Measurements from ENCODE around the gene PAFAH1B1. TPM values are rescaled to one million over a fixed set of nuclear protein-coding genes. Genes with fewer than 3 reads are reported as not detected.
"Not testable (repeated sequence)": the region's sequence is repeated elsewhere in the genome, so short reads cannot be mapped to it uniquely, and the experiment has no call there.

Gene PAFAH1B1
- total and polyA plus RNA-seq, 10 of the 15 experiments (the other 5 are each of a cell fraction or from before 2014, with no cell fraction given): 28.9 to 107 (median 49.1) TPM

GRCh38 chr17:2621241-2621640 lies 27.8 kb downstream of the PAFAH1B1 start:
- WGBS (ENCODE audit: insufficient coverage, insufficient replicate concordance, low lambda C conversion rate, missing lambda C conversion rate): 96% methylated on average over 3 of the region's 3 CpGs
- Histone ChIP-seq H3K36me3 (ENCODE audit: control insufficient read depth in 2 of 2, insufficient read depth in 2 of 2, low read length in 1 of 2) (peaks cover 7 to 10% of the 10 kb centered on the region in 2 experiments), H4K20me1 (ENCODE audit: control insufficient read depth, insufficient read depth) (no peaks in the 10 kb centered on the region; the same call in 1 of the 2 replicates), H3K27ac (ENCODE audit: control insufficient read depth, insufficient read depth) (no peak overlapping the region), H3K9ac (ENCODE audit: control insufficient read depth, insufficient read depth, low read length) (no peak overlapping the region), H3K4me1 (ENCODE audit: control insufficient read depth, insufficient read depth, low read length) (peaks cover 5% of the 10 kb centered on the region; the same call in 1 of the 2 replicates), H3K79me2 (ENCODE audit: control insufficient read depth, insufficient read depth, low read length) (peaks cover 84% of the 10 kb centered on the region), H3K9me3 (replicated peaks; ENCODE audit: control insufficient read depth, insufficient read depth, low read length) (peaks cover 2% of the 10 kb centered on the region), H2AFZ (ENCODE audit: control insufficient read depth, low read depth, low read length) (no peak overlapping the region), H3K4me3 (no peak overlapping the region), H3K4me2 (ENCODE audit: control insufficient read depth, insufficient read depth) (no peak overlapping the region), H3K27me3 (replicated peaks in 1 of 2; ENCODE audit: control insufficient read depth in 2 of 2, insufficient read depth in 2 of 2, low read length in 1 of 2) (no peaks in the 10 kb centered on the region)
- RAD21 ChIA-PET (ENCODE audit: unreplicated experiment): interaction anchor here (0.6 kb wide), 1 partner anchor 216 kb away, joined by 3 read pairs; no protein-coding TSS in a partner anchor
- in situ Hi-C loops (cut with MboI) (no loop called here), intact Hi-C loops (cut with micrococcal nuclease; ENCODE audit: unreplicated experiment) (no loop called here)
- BruUV-seq (replicated peaks): no TSS peak
- CTCF ChIA-PET: interaction anchor here (1.4 kb wide), 1 partner anchor 53 kb away, joined by 3 read pairs; no protein-coding TSS in a partner anchor
- DNase-seq (ENCODE audit: low read depth, low spot score) (no peak), ATAC-seq (no peak), FAIRE-seq (no peak)
- SMC1A ChIA-PET (ENCODE audit: uncharacterized antibody, unreplicated experiment): interaction anchor here (1.2 to 2.5 kb wide), 3 partner anchors 13 to 23 kb away, joined by 3 to 8 read pairs (median 5); no protein-coding TSS in a partner anchor
- TF ChIP-seq USF2 (IDR thresholded peaks at IDR 0.05; ENCODE audit: borderline replicate concordance, low read depth, low read length) (no peak), NFYB (IDR thresholded peaks at IDR 0.05; ENCODE audit: insufficient read depth, low read depth, low read length) (no peak), KAT2A (conservative IDR thresholded peaks at IDR 0.05; ENCODE audit: control insufficient read depth, low read depth, low read length) (no peak), TCF12 (IDR thresholded peaks at IDR 0.05; ENCODE audit: low read depth, low read length) (no peak), SMC3 (IDR thresholded peaks at IDR 0.05; ENCODE audit: borderline replicate concordance, low read length) (no peak)
- POLR2A ChIA-PET: interaction anchor here (0.6 to 0.7 kb wide), 2 partner anchors 96 to 111 kb away, joined by 7 read pairs; no protein-coding TSS in a partner anchor

- intact Hi-C loops (cut with micrococcal nuclease; ENCODE audit: unreplicated experiment); H3K9ac ChIP-seq (ENCODE audit: control insufficient read depth, insufficient read depth, low read length); H3K27ac ChIP-seq (ENCODE audit: control insufficient read depth, insufficient read depth); H3K4me2 ChIP-seq (ENCODE audit: control insufficient read depth, insufficient read depth); H2AFZ ChIP-seq (ENCODE audit: control insufficient read depth, low read depth, low read length); DNase-seq (ENCODE audit: low read depth, low spot score); H3K27me3 ChIP-seq (replicated peaks in 1 of 2; ENCODE audit: control insufficient read depth in 2 of 2, insufficient read depth in 2 of 2, low read length in 1 of 2); FAIRE-seq; ATAC-seq; in situ Hi-C loops (cut with MboI); H3K9me3 ChIP-seq (replicated peaks; ENCODE audit: control insufficient read depth, insufficient read depth, low read length); RAD21 ChIA-PET (ENCODE audit: unreplicated experiment); H3K4me1 ChIP-seq (ENCODE audit: control insufficient read depth, insufficient read depth, low read length); CTCF ChIA-PET; H3K4me3 ChIP-seq; H4K20me1 ChIP-seq (ENCODE audit: control insufficient read depth, insufficient read depth): not testable (repeated sequence)
- WGBS (ENCODE audit: insufficient coverage, insufficient replicate concordance, low lambda C conversion rate, missing lambda C conversion rate): 75% methylated on average over 4 of the region's 4 CpGs
- BruUV-seq (replicated peaks): TSS peak; percentile 46
- SMC1A ChIA-PET (ENCODE audit: uncharacterized antibody, unreplicated experiment): interaction anchor here (0.9 kb wide), 1 partner anchor 10 kb away, joined by 4 read pairs; no protein-coding TSS in a partner anchor
- Histone ChIP-seq H3K79me2 (ENCODE audit: control insufficient read depth, insufficient read depth, low read length) (peaks cover 86% of the 10 kb centered on the region), H3K36me3 (ENCODE audit: control insufficient read depth in 2 of 2, insufficient read depth in 2 of 2, low read length in 1 of 2) (peaks cover 7 to 10% of the 10 kb centered on the region in 2 experiments)
- POLR2A ChIA-PET: interaction anchor here (0.7 to 0.9 kb wide), 2 partner anchors 10 to 96 kb away, joined by 4 to 7 read pairs; no protein-coding TSS in a partner anchor
These were observed 28.5 kb downstream of the PAFAH1B1 start for GRCh38 chr17:2621951-2622405.

GRCh38 chr17:2622721-2623301 lies 29.4 kb downstream of the PAFAH1B1 start:
- H3K9ac ChIP-seq (ENCODE audit: control insufficient read depth, insufficient read depth, low read length); H3K4me2 ChIP-seq (ENCODE audit: control insufficient read depth, insufficient read depth); H4K20me1 ChIP-seq (ENCODE audit: control insufficient read depth, insufficient read depth); H3K4me3 ChIP-seq; in situ Hi-C loops (cut with MboI); H3K27me3 ChIP-seq (replicated peaks in 1 of 2; ENCODE audit: control insufficient read depth in 2 of 2, insufficient read depth in 2 of 2, low read length in 1 of 2); FAIRE-seq; H3K27ac ChIP-seq (ENCODE audit: control insufficient read depth, insufficient read depth); BruUV-seq (replicated peaks); H3K9me3 ChIP-seq (replicated peaks; ENCODE audit: control insufficient read depth, insufficient read depth, low read length); H2AFZ ChIP-seq (ENCODE audit: control insufficient read depth, low read depth, low read length); CTCF ChIA-PET; ATAC-seq; RAD21 ChIA-PET (ENCODE audit: unreplicated experiment); intact Hi-C loops (cut with micrococcal nuclease; ENCODE audit: unreplicated experiment); DNase-seq (ENCODE audit: low read depth, low spot score); H3K4me1 ChIP-seq (ENCODE audit: control insufficient read depth, insufficient read depth, low read length): not testable (repeated sequence)
- POLR2A ChIA-PET: interaction anchor here (0.6 kb wide), 2 partner anchors 20 to 156 kb away, joined by 4 read pairs; no protein-coding TSS in a partner anchor
- H3K79me2 ChIP-seq (ENCODE audit: control insufficient read depth, insufficient read depth, low read length): peaks cover 87% of the 10 kb centered on the region
- H3K36me3 ChIP-seq (ENCODE audit: control insufficient read depth in 2 of 2, insufficient read depth in 2 of 2, low read length in 1 of 2): peaks cover 6 to 10% of the 10 kb centered on the region in 2 experiments
- SMC1A ChIA-PET (ENCODE audit: uncharacterized antibody, unreplicated experiment): interaction anchor here (0.9 kb wide), 1 partner anchor 11 kb away, joined by 4 read pairs; no protein-coding TSS in a partner anchor
- WGBS (ENCODE audit: insufficient coverage, insufficient replicate concordance, low lambda C conversion rate, missing lambda C conversion rate): 49% methylated on average over 4 of the region's 4 CpGs
